ENCODE measurements around the gene FLOT1. TPM values are rescaled to one million over a fixed set of nuclear protein-coding genes. Genes with fewer than 3 reads are reported as not detected.

FLOT1 gene
- total and polyA plus RNA-seq, 2 of the 13 experiments (the other 11 are each of a cell fraction or from before 2014, with no cell fraction given): 82.3 to 130 TPM

DNA sequence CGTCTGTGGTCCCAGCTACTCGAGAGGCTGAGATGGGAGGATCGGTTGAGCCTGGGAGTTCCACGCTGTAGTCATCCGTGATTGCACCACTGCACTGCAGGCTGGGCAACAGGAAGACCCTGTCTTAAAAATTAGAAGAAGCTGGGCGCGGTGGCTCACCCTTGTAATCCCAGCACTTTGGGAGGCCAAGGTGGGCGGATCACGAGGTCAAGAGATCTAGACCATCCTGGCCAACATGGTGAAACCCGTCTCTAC lies 20.5 kb downstream of the FLOT1 start (continued):
- TF ChIP-seq KAT7 (CRISPR knock-in tag; IDR thresholded peaks at IDR 0.05; ENCODE audit: borderline replicate concordance) (peak; percentile 54; the same call in 1 of the 2 replicates), ZNF350 (CRISPR knock-in tag; IDR thresholded peaks at IDR 0.05; ENCODE audit: borderline replicate concordance, low read depth) (0 out of 2 replicates have a peak, but pooled peaks have one; percentile 10)

DNA sequence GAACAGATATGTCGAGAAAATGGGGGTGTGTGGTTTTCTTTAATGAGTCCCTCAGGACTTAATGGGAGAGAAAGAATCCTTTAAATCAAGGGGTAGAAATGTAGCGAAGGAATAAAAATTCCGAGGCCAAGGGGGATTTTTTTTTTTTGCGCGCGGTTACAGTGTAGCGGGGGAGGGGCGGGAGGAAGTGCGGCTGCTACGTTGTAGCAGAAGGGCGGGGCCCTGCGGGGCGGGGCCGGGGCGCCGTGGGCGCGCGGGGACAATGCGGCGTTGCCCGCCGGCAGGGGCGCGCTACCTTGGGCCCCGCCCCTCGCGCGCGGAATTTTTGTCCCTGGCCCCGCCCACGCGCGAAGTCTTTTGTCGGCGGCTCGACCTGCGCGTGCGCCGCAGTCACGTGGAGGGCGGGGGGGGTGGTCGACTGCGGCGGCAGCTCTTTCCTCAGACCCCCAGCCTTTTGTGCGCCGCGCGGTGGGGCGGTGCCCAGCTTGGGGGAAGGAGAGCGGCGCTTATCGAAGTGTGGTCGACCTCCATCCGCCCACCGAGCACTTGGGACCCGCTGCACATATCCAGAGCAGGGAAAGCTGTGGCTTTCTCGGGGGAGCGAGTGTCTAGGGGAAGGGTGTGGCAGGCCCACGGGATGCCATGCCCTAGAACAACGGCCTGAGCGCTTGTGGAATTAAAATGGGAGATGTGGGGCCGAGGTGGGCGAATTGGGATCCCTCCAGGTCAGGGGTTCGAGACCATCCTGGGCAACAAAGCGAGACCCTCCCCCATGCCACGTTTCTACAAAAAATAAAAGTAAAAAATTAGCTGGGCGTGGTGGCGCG lies 21.1 kb downstream of the FLOT1 start:
- ChIA-PET POLR2A (interaction anchor here (0.7 to 5.0 kb wide), 25 partner anchors 9 to 193 kb away, joined by 3 to 92 read pairs (median 8); partner anchors contain the start of genes DHX16, FLOT1, IER3 and MRPS18B), CTCF (ENCODE audit: low intra/inter-chr PET ratio, low total read pairs) (interaction anchor here (1.0 to 3.5 kb wide), 4 partner anchors 9 to 49 kb away, joined by 4 to 130 read pairs (median 4); partner anchors contain the start of gene DHX16)
- peak overlapping the region; percentile 96 for H3K9ac ChIP-seq (ENCODE audit: insufficient read depth, low read depth, low read length)
- H3K9me3 ChIP-seq (ENCODE audit: low read length): no peaks in the 10 kb centered on the region
- H3K79me2 ChIP-seq (ENCODE audit: insufficient read depth, low read length): peaks cover 46% of the 10 kb centered on the region
- intact Hi-C loops (cut with micrococcal nuclease; ENCODE audit: unreplicated experiment): loop anchor here (1.0 to 5.0 kb wide), 5 partner anchors 34 to 239 kb away; partner anchors contain the start of genes MRPS18B and PPP1R10
- peaks cover 63% of the 10 kb centered on the region for H3K4me1 ChIP-seq (ENCODE audit: insufficient read depth, low read length)
- H3K4me2 ChIP-seq (ENCODE audit: low read depth, low read length): peak overlapping the region; percentile 82
- no TSS peak for BruUV-seq (replicated peaks)
- in situ Hi-C loops (cut with HindIII; ENCODE audit: extremely low pct_ligation_motif_present, low pct_unique_long_range_greater_than_20kb): loop anchor here (5.0 to 10.0 kb wide), 2 partner anchors 44 to 237 kb away; partner anchors contain the start of gene HLA-E
- peak overlapping the region; percentile 96 for H3K27ac ChIP-seq (ENCODE audit: extremely low read length, insufficient read depth, low read length)
- ATAC-seq: peak; percentile 9; the same call in 2 of the 3 replicates
- peak overlapping the region; percentile 89 to 94 (median 90) for H3K4me3 ChIP-seq (replicated peaks in 1 of 3; ENCODE audit: insufficient read depth in 1 of 3, low read depth in 2 of 3, low read length in 3 of 3)
- H3K36me3 ChIP-seq (replicated peaks in 1 of 2; ENCODE audit: control insufficient read depth in 1 of 2, insufficient read depth in 2 of 2, low read length in 2 of 2): peaks cover 13 to 35% of the 10 kb centered on the region in 2 experiments
- peaks cover 44% of the 10 kb centered on the region for H4K20me1 ChIP-seq (ENCODE audit: insufficient read depth, low read length)
- no peak overlapping the region for H2AFZ ChIP-seq (ENCODE audit: low read length)
- DNase-seq (ENCODE audit: low spot score): peak; percentile 80
- no peaks in the 10 kb centered on the region; a peak in 1 of 5 replicates for H3K27me3 ChIP-seq (ENCODE audit: control insufficient read depth in 1 of 2, insufficient read depth in 2 of 2, low read length in 2 of 2)
- WGBS (ENCODE audit: low lambda C conversion rate): 3% methylated on average over 40 of the region's 71 CpGs
- FAIRE-seq: no peak
- TF ChIP-seq ZSCAN29 (CRISPR knock-in tag; conservative IDR thresholded peaks at IDR 0.05): no peak
- TF ChIP-seq NONO (IDR thresholded peaks at IDR 0.05): no peak
- peak; percentile 78; the same call in 1 of the 2 replicates for TF ChIP-seq NONO (CRISPR knock-in tag; conservative IDR thresholded peaks at IDR 0.05)
- TF ChIP-seq ATRX (CRISPR knock-in tag; IDR thresholded peaks at IDR 0.05; ENCODE audit: borderline replicate concordance): no peak
- TF ChIP-seq ZFP36L2 (CRISPR knock-in tag; IDR thresholded peaks at IDR 0.05): no peak
- TF ChIP-seq ZSCAN21 (CRISPR knock-in tag; IDR thresholded peaks at IDR 0.05; ENCODE audit: borderline replicate concordance): no peak
- no peak for TF ChIP-seq ZNF30 (CRISPR knock-in tag; IDR thresholded peaks at IDR 0.05)
- TF ChIP-seq, protein P1, sequence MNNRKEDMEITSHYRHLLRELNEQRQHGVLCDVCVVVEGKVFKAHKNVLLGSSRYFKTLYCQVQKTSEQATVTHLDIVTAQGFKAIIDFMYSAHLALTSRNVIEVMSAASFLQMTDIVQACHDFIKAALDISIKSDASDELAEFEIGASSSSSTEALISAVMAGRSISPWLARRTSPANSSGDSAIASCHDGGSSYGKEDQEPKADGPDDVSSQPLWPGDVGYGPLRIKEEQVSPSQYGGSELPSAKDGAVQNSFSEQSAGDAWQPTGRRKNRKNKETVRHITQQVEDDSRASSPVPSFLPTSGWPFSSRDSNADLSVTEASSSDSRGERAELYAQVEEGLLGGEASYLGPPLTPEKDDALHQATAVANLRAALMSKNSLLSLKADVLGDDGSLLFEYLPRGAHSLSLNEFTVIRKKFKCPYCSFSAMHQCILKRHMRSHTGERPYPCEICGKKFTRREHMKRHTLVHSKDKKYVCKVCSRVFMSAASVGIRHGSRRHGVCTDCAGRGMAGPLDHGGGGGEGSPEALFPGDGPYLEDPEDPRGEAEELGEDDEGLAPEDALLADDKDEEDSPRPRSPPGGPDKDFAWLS (CRISPR knock-in tag; IDR thresholded peaks at IDR 0.05; ENCODE audit: borderline replicate concordance): no peak
- TF ChIP-seq, protein P2, sequence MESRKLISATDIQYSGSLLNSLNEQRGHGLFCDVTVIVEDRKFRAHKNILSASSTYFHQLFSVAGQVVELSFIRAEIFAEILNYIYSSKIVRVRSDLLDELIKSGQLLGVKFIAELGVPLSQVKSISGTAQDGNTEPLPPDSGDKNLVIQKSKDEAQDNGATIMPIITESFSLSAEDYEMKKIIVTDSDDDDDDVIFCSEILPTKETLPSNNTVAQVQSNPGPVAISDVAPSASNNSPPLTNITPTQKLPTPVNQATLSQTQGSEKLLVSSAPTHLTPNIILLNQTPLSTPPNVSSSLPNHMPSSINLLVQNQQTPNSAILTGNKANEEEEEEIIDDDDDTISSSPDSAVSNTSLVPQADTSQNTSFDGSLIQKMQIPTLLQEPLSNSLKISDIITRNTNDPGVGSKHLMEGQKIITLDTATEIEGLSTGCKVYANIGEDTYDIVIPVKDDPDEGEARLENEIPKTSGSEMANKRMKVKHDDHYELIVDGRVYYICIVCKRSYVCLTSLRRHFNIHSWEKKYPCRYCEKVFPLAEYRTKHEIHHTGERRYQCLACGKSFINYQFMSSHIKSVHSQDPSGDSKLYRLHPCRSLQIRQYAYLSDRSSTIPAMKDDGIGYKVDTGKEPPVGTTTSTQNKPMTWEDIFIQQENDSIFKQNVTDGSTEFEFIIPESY (CRISPR knock-in tag; IDR thresholded peaks at IDR 0.05): 0 out of 2 replicates have a peak, but pooled peaks have one; percentile 11
- no peak for TF ChIP-seq TOE1 (CRISPR knock-in tag; IDR thresholded peaks at IDR 0.05)
- TF ChIP-seq SRSF9 (IDR thresholded peaks at IDR 0.05; ENCODE audit: borderline replicate concordance, insufficient read depth, low read depth, low read length, poor library complexity, severe bottlenecking): no peak
- no peak; the same call in 1 of the 2 replicates for TF ChIP-seq FOXO1 (CRISPR knock-in tag; IDR thresholded peaks at IDR 0.05)
- TF ChIP-seq, protein P3, sequence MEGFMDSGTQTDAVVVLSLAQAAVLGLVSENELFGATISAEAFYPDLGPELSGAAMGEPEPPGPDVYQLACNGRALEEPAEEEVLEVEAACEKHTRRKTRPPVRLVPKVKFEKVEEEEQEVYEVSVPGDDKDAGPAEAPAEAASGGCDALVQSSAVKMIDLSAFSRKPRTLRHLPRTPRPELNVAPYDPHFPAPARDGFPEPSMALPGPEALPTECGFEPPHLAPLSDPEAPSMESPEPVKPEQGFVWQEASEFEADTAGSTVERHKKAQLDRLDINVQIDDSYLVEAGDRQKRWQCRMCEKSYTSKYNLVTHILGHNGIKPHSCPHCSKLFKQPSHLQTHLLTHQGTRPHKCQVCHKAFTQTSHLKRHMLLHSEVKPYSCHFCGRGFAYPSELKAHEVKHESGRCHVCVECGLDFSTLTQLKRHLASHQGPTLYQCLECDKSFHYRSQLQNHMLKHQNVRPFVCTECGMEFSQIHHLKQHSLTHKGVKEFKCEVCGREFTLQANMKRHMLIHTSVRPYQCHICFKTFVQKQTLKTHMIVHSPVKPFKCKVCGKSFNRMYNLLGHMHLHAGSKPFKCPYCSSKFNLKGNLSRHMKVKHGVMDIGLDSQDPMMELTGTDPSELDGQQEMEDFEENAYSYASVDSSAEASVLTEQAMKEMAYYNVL (CRISPR knock-in tag; IDR thresholded peaks at IDR 0.05; ENCODE audit: borderline replicate concordance): 0 out of 2 replicates have a peak, but pooled peaks have one; percentile 55
- no peak for TF ChIP-seq CBX1 (IDR thresholded peaks at IDR 0.05; ENCODE audit: low read depth)
